Endothelial cell of umbilical vein (primary cell): ENCODE results near the gene PDS5B. TPM values are rescaled to one million over a fixed set of nuclear protein-coding genes. Genes with fewer than 3 reads are reported as not detected.

Experiments
- BruUV-seq: library from RNA; stranded (reverse); fragments of 400-500 nt; replicated peaks from 2 replicates; lab custom pipeline; 2021; lab: Mats Ljungman, UMichigan
- CTCF ChIA-PET: fragments of 300-600, 350-600 bp; sonication (Branson Sonifier 250); formaldehyde crosslinking; loops from one replicate; lab custom pipeline; 2021; ENCODE audit warnings: antibody characterized with exemption, inconsistent platforms; lab: Charles Lee
- POLR2A ChIA-PET: fragments of 300-600, 350-600 bp; sonication (Branson Sonifier 250); formaldehyde crosslinking; loops from one replicate; lab custom pipeline; 2021; ENCODE audit warnings: antibody characterized with exemption, inconsistent platforms; lab: Charles Lee
- DNase-seq: peaks from one replicate; pipeline ENCODE4 v3.0.0-alpha.2; 2011; ENCODE audit warnings: low read depth, low spot score
- FAIRE-seq: peaks from 2 replicates; lab custom pipeline; 2011; peaks lifted over from hg19 to GRCh38; lab: Jason Lieb, UNC
- H2AFZ ChIP-seq: 2 replicates; pipeline ENCODE4 v1.6.0; 2012; ENCODE audit warnings: low read depth, low read length, control low read depth, inconsistent platforms
- H3K27ac ChIP-seq: 2 replicates; pipeline ENCODE4 v1.5.1; 2011; ENCODE audit warnings: low read depth, mild to moderate bottlenecking, control low read depth, low read length, moderate library complexity; ENCODE audit not compliant: insufficient read depth
- H3K27me3 ChIP-seq, 2 experiments: 2 replicates each; pipeline versions ENCODE4 v1.6.0 to v1.6.1; 2011; ENCODE audit warnings: low read length in 2 of 2, mixed read lengths in 1 of 2; ENCODE audit not compliant: control insufficient read depth in 2 of 2, insufficient read depth in 2 of 2
- H3K36me3 ChIP-seq, 2 experiments: 2 replicates in 1 of 2; 3 replicates in 1 of 2; pipeline ENCODE4 v1.5.1; 2011; ENCODE audit warnings: low read length in 2 of 2, mild to moderate bottlenecking in 1 of 2, moderate library complexity in 1 of 2; ENCODE audit not compliant: control insufficient read depth in 2 of 2, insufficient read depth in 2 of 2; ENCODE audit errors: extremely low read depth in 1 of 2
- H3K4me1 ChIP-seq: 3 replicates; pipeline ENCODE4 v1.5.1; 2011; ENCODE audit warnings: mild to moderate bottlenecking, low read length; ENCODE audit not compliant: control insufficient read depth, insufficient read depth; ENCODE audit errors: extremely low read depth
- H3K4me2 ChIP-seq: 2 replicates; pipeline ENCODE4 v1.6.1; 2011; ENCODE audit warnings: low read length, control low read depth, mixed read lengths; ENCODE audit not compliant: insufficient read depth
- H3K4me3 ChIP-seq, 3 experiments: fragments of 200-600 bp in 1 of 3; sonication (generic), shearing (Covaris generic) in 1 of 3; replicated peaks in 1 of 3; 2 replicates each; pipeline ENCODE4 v1.5.1; 2011 to 2016; ENCODE audit warnings: control low read depth in 3 of 3, low read length in 3 of 3, mild to moderate bottlenecking in 2 of 3, inconsistent platforms in 1 of 3, low read depth in 1 of 3, moderate library complexity in 1 of 3; ENCODE audit not compliant: insufficient read depth in 1 of 3
- H3K79me2 ChIP-seq: 2 replicates; pipeline ENCODE4 v1.6.0; 2012; ENCODE audit warnings: low read length, inconsistent platforms; ENCODE audit not compliant: control insufficient read depth, insufficient read depth
- H3K9ac ChIP-seq: replicated peaks from 2 replicates; pipeline ENCODE3; 2011; ENCODE audit warnings: low read length, control low read depth; ENCODE audit not compliant: insufficient read depth; ENCODE audit errors: extremely low read depth
- H3K9me1 ChIP-seq: replicated peaks from 3 replicates; pipeline ENCODE4 v1.6.0; 2011; ENCODE audit warnings: mild to moderate bottlenecking, low read length; ENCODE audit not compliant: control insufficient read depth, insufficient read depth; ENCODE audit errors: extremely low read depth
- H3K9me3 ChIP-seq: replicated peaks from 2 replicates; pipeline ENCODE4 v1.5.1; 2012; ENCODE audit warnings: low read length, inconsistent platforms; ENCODE audit not compliant: control insufficient read depth, insufficient read depth
- H4K20me1 ChIP-seq: replicated peaks from 2 replicates; pipeline ENCODE3; 2011; ENCODE audit warnings: mild to moderate bottlenecking, low read length; ENCODE audit not compliant: control insufficient read depth, insufficient read depth; ENCODE audit errors: extremely low read depth
- CTCF ChIP-seq, 2 donors: IDR thresholded peaks; 1 replicate in 1 of 2; 2 replicates in 1 of 2; pipeline ENCODE4 v1.5.1; 2011; ENCODE audit warnings: low read length in 2 of 2, mild to moderate bottlenecking in 2 of 2, moderate library complexity in 2 of 2, control low read depth in 1 of 2, inconsistent platforms in 1 of 2, low read depth in 1 of 2; ENCODE audit not compliant: insufficient read depth in 1 of 2; ENCODE audit errors: extremely low read depth in 1 of 2
- EZH2 ChIP-seq: IDR thresholded peaks from 2 replicates; pipeline ENCODE4 v1.6.1; 2012; ENCODE audit warnings: borderline replicate concordance, low read depth, mild to moderate bottlenecking, moderate library complexity, low read length, inconsistent platforms; ENCODE audit not compliant: severe bottlenecking
- FOS ChIP-seq: IDR thresholded peaks from 2 replicates; pipeline ENCODE4 v1.6.1; 2011; ENCODE audit warnings: mild to moderate bottlenecking, low read length, moderate library complexity, borderline replicate concordance; ENCODE audit not compliant: insufficient read depth
- GATA2 ChIP-seq: IDR thresholded peaks from 2 replicates; pipeline ENCODE4 v1.7.0; 2011; ENCODE audit warnings: low read depth, mild to moderate bottlenecking, moderate library complexity, mixed read lengths, low read length; ENCODE audit not compliant: insufficient read length, insufficient read depth
- JUN ChIP-seq: IDR thresholded peaks from 2 replicates; pipeline ENCODE4 v1.6.1; 2011; ENCODE audit warnings: borderline replicate concordance, low read depth; ENCODE audit not compliant: insufficient read length, insufficient read depth
- MAX ChIP-seq: IDR thresholded peaks from 2 replicates; pipeline ENCODE4 v1.6.1; 2011; ENCODE audit not compliant: insufficient read depth, insufficient read length
- MYC ChIP-seq: IDR thresholded peaks from one replicate; pipeline ENCODE4 v1.6.1; 2011; ENCODE audit warnings: mild to moderate bottlenecking, low read depth, low read length
- POLR2A ChIP-seq: IDR thresholded peaks from 2 replicates; pipeline ENCODE4 v1.6.1; 2012; ENCODE audit warnings: low read depth, mild to moderate bottlenecking, control low read depth, low read length
- POLR2AphosphoS5 ChIP-seq: IDR thresholded peaks from 2 replicates; pipeline ENCODE4 v1.6.1; 2012; ENCODE audit warnings: low read depth, mild to moderate bottlenecking, control low read depth, low read length, moderate library complexity; ENCODE audit not compliant: insufficient read depth
- dilution Hi-C: fragments of 300-500 bp; cut with MboI; formaldehyde crosslinking; loops from one replicate; pipeline ENCODE4 v1.15.0; 2019; ENCODE audit warnings: low sequenced_read_pairs; ENCODE audit not compliant: extremely low pct_ligation_motif_present
- intact Hi-C: fragments of 100-400 bp; cut with micrococcal nuclease; formaldehyde crosslinking; loops from one replicate; pipeline ENCODE4 v1.10.0; 2022
- polyA plus RNA-seq, 4 experiments: library from polyadenylated mRNA; depleted of rRNA in 3 of 4; stranded (reverse) in 3 of 4; unstranded in 1 of 4; fragments of >200 nt; gene quantifications; 2 replicates each; pipeline versions ENCODE4 v1.2.1 to v1.2.3, GENCODE V29; 2011 to 2012; ENCODE audit warnings: missing spikeins in 1 of 4
- total RNA-seq: library from RNA; stranded (reverse); gene quantifications from 2 replicates; pipeline ENCODE4 v1.2.3, GENCODE V29; 2021

The PDS5B gene
- total and polyA plus RNA-seq, 2 donors (not counting 3 experiments of a cell fraction or from before 2014, with no cell fraction given): 3.9 to 40.3 TPM

- FAIRE-seq: no peak
- H4K20me1 ChIP-seq: peaks cover 3% of the 10 kb centered on the region
- H3K9ac ChIP-seq: no peak overlapping the region
- intact Hi-C loops: no loop called here
- H3K9me3 ChIP-seq: no peaks in the 10 kb centered on the region
- dilution Hi-C loops: no loop called here
- H3K4me3 ChIP-seq: no peak overlapping the region
- H3K79me2 ChIP-seq: peaks cover 80% of the 10 kb centered on the region
- BruUV-seq: no TSS peak
- H3K36me3 ChIP-seq: no peaks in the 10 kb centered on the region
- H3K4me2 ChIP-seq: no peak overlapping the region
- TF ChIP-seq MYC (no peak), JUN (no peak), MAX (no peak), CTCF (IDR thresholded peaks at IDR 0.05; ENCODE audit: extremely low read depth in 1 of 2, insufficient read depth in 1 of 2, low read depth in 1 of 2, low read length in 2 of 2) (no peak), GATA2 (no peak)
- H3K27ac ChIP-seq: no peak overlapping the region
- no peaks in the 10 kb centered on the region for H3K9me1 ChIP-seq
- no peak for DNase-seq
- ChIA-PET POLR2A (interaction anchor here (1.3 kb wide), 1 partner anchor 49 kb away, joined by 4 read pairs; no protein-coding TSS in a partner anchor), CTCF (interaction anchor here (1.9 to 5.0 kb wide), 2 partner anchors 9 to 49 kb away, joined by 7 to 27 read pairs; no protein-coding TSS in a partner anchor)
- no peak overlapping the region for H2AFZ ChIP-seq
- peaks cover 24% of the 10 kb centered on the region for H3K4me1 ChIP-seq
- H3K27me3 ChIP-seq: no peaks in the 10 kb centered on the region
These were observed 4.0 kb downstream of the PDS5B start for GRCh38 chr13:32590266-32590665.

GRCh38 chr13:32592082-32592481 lies 5.8 kb downstream of the PDS5B start:
- Histone ChIP-seq H2AFZ (no peak overlapping the region), H3K9me3 (no peaks in the 10 kb centered on the region), H3K36me3 (no peaks in the 10 kb centered on the region), H3K4me2 (no peak overlapping the region), H4K20me1 (peaks cover 8% of the 10 kb centered on the region), H3K27ac (no peak overlapping the region), H3K9ac (no peak overlapping the region), H3K4me3 (no peak overlapping the region), H3K4me1 (peaks cover 16% of the 10 kb centered on the region), H3K79me2 (peaks cover 98% of the 10 kb centered on the region), H3K27me3 (no peaks in the 10 kb centered on the region), H3K9me1 (no peaks in the 10 kb centered on the region)
- POLR2A ChIA-PET: no interaction called here
- DNase-seq (no peak), FAIRE-seq (no peak)
- CTCF ChIA-PET: interaction anchor here (1.4 to 5.0 kb wide), 3 partner anchors 11 to 58 kb away, joined by 3 to 27 read pairs (median 7); no protein-coding TSS in a partner anchor
- intact Hi-C loops (no loop called here), dilution Hi-C loops (no loop called here)
- no TSS peak for BruUV-seq
- TF ChIP-seq MAX (no peak), GATA2 (no peak), POLR2AphosphoS5 (no peak), POLR2A (no peak), FOS (no peak), JUN (no peak), MYC (no peak), CTCF (IDR thresholded peaks at IDR 0.05; ENCODE audit: extremely low read depth in 1 of 2, insufficient read depth in 1 of 2, low read depth in 1 of 2, low read length in 2 of 2) (no peak), EZH2 (no peak)
